ENCODE data around the gene LSP1. TPM values are rescaled to one million over a fixed set of nuclear protein-coding genes. Genes with fewer than 3 reads are reported as not detected.

Gene LSP1
- total and polyA plus RNA-seq, 2 of the 4 experiments (the other 2 are of a cell fraction): not detected

GRCh38 chr11:1938343-1939005, 85.6 kb downstream of the LSP1 start:
- intact Hi-C loops (cut with micrococcal nuclease): loop anchor here (1.0 kb wide), 1 partner anchor 44 kb away; no protein-coding TSS in a partner anchor
- Histone ChIP-seq H3K79me1 (ENCODE audit: low read depth in 1 of 2, low read length in 2 of 2) (no peaks in the 10 kb centered on the region), H3K9me1 (ENCODE audit: insufficient read depth, low read length) (peaks cover 3% of the 10 kb centered on the region; the same call in 1 of the 2 replicates), H4K5ac (ENCODE audit: low read depth, low read length) (no peak overlapping the region), H2AK9ac (replicated peaks; ENCODE audit: low read depth, low read length, poor library complexity) (no peak overlapping the region), H4K20me1 (ENCODE audit: insufficient read depth, low read length) (no peaks in the 10 kb centered on the region), H3K4me2 (ENCODE audit: low read depth, low read length) (no peak overlapping the region), H3K23ac (ENCODE audit: low read depth, low read length) (no peak overlapping the region), H3K36me3 (ENCODE audit: control insufficient read depth, insufficient read depth, low read length) (no peaks in the 10 kb centered on the region), H3K9me3 (ENCODE audit: control insufficient read depth, insufficient read depth, low read length) (no peaks in the 10 kb centered on the region), H3K56ac (ENCODE audit: extremely low read depth, insufficient read depth, low read length) (no peak overlapping the region), H3K9ac (ENCODE audit: low read depth, low read length) (no peak overlapping the region), H3K18ac (ENCODE audit: low read depth, low read length) (no peak overlapping the region), H4K91ac (ENCODE audit: insufficient read depth, low read depth, low read length) (no peak overlapping the region), H3K14ac (replicated peaks; ENCODE audit: low read depth, low read length) (no peak overlapping the region), H2AFZ (replicated peaks; ENCODE audit: low read length, poor library complexity) (no peak overlapping the region), H3K27ac (ENCODE audit: insufficient read depth, low read length) (no peak overlapping the region), H3K4me1 (ENCODE audit: control insufficient read depth, insufficient read depth, low read length) (no peaks in the 10 kb centered on the region), H2BK15ac (ENCODE audit: low read depth, low read length) (no peak overlapping the region), H2AK5ac (ENCODE audit: low read depth, low read length) (no peak overlapping the region), H3K4ac (ENCODE audit: low read depth, low read length) (no peak overlapping the region), H3K4me3 (ENCODE audit: insufficient read depth, low read depth, low read length) (no peak overlapping the region), H2BK120ac (ENCODE audit: low read depth, low read length) (no peak overlapping the region), H4K8ac (ENCODE audit: low read depth in 2 of 2, low read length in 2 of 2) (no peak overlapping the region), H2BK20ac (ENCODE audit: low read depth, low read length) (no peak overlapping the region), H3K27me3 (ENCODE audit: control insufficient read depth, insufficient read depth, low read length) (peaks cover 7% of the 10 kb centered on the region; the same call in 1 of the 2 replicates), H2BK5ac (ENCODE audit: low read depth, low read length, poor library complexity, severe bottlenecking) (no peak overlapping the region)
- no TSS peak for BruUV-seq (replicated peaks)
- TF ChIP-seq BHLHE40 (IDR thresholded peaks at IDR 0.05; ENCODE audit: low read depth, low read length) (no peak), ELK1 (IDR thresholded peaks at IDR 0.05; ENCODE audit: borderline replicate concordance, low read depth, low read length) (no peak), NFE2L2 (IDR thresholded peaks at IDR 0.05; ENCODE audit: low read depth, low read length) (no peak), CHD1 (IDR thresholded peaks at IDR 0.05; ENCODE audit: low read depth, low read length) (no peak), MXI1 (IDR thresholded peaks at IDR 0.05; ENCODE audit: borderline replicate concordance, low read depth, low read length) (no peak), CTCF (conservative IDR thresholded peaks at IDR 0.05; ENCODE audit: low read depth, low read length) (no peak), RCOR1 (IDR thresholded peaks at IDR 0.05; ENCODE audit: insufficient replicate concordance, low read length) (no peak), RAD21 (IDR thresholded peaks at IDR 0.05; ENCODE audit: low read length) (no peak), MAFK (IDR thresholded peaks at IDR 0.05; ENCODE audit: low read depth, low read length) (no peak), USF2 (IDR thresholded peaks at IDR 0.05; ENCODE audit: low read depth, low read length) (no peak), POLR2A (IDR thresholded peaks at IDR 0.05; ENCODE audit: low read depth, low read length) (no peak), FOS (IDR thresholded peaks at IDR 0.05; ENCODE audit: low read depth, low read length) (no peak), SMC3 (IDR thresholded peaks at IDR 0.05; ENCODE audit: low read depth, low read length) (no peak), CEBPB (IDR thresholded peaks at IDR 0.05; ENCODE audit: low read depth, low read length) (no peak), RFX5 (IDR thresholded peaks at IDR 0.05; ENCODE audit: low read depth, low read length) (no peak), MAZ (IDR thresholded peaks at IDR 0.05; ENCODE audit: borderline replicate concordance, low read depth, low read length) (no peak)
- WGBS, 2 experiments (ENCODE audit: extremely low coverage in 2 of 2, insufficient read length in 1 of 2): 90% methylated on average over 6 of the region's 27 CpGs; no CpG with 5 or more reads in 1 of the 2 experiments
- in situ Hi-C loops (cut with MboI; ENCODE audit: low sequenced_read_pairs): no loop called here
- CTCF ChIA-PET: no interaction called here
- POLR2A ChIA-PET (ENCODE audit: unreplicated experiment): no interaction called here
- no peak for ATAC-seq (ENCODE audit: low read depth)
- dilution Hi-C loops (cut with HindIII; ENCODE audit: low sequenced_read_pairs, unreplicated experiment): no loop called here
- DNase-seq: no peak
